ENCODE data around the gene ATMIN. TPM values are rescaled to one million over a fixed set of nuclear protein-coding genes. Genes with fewer than 3 reads are reported as not detected.
A peak's percentile ranks its signal among the peaks of the same experiment; 100 is the strongest.

Gene ATMIN
- total and polyA plus RNA-seq, 2 of the 13 experiments (the other 11 are each of a cell fraction or from before 2014, with no cell fraction given), result 34.6 to 60.4 TPM

DNA sequence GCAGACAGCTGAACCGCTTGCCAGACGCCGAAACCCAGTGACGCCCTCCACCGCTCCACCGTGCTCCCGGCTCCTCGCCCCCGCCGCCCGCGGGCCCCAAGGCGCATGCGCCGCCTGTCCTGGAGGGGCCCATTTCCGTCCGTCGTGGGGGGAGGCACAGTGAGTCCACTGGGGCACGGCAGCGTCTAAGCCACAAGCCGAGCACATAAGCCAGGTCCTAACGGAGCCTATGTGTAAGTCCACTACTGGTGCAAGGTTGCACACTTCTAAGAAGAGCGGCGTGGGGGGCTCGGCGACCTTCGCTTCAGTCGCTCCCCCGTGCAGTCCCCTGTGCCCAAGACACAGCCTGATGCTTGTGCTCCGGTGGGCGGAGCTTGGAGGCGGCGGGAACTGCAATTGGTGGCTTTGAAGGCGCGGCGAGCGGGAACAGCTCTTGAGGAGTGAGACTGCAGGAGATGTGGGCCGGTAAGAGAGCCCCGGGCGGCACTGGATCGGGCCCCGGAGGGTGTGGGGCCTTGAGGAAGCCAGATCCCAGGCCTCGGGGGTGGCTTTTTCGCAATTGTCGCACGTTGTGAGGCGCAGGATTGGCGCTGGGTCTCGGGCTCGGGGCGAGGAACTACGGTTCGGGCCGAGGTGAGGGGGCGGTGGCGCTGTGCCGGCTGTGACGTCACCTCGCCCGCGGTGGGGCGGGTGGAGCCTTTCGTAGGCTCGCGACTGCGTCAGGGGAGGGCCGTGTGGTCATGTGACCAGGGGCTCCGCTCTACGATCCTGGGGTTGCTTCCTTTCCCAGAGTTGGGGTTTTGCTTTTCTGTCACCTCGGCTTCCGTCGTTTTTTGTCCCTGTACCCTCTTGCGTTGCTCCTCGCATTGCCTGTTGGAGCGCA, 28.6 kb upstream of the ATMIN start, which contains the start of the genes CENPN and CMC2 (continued):
- TF ChIP-seq, protein P1, sequence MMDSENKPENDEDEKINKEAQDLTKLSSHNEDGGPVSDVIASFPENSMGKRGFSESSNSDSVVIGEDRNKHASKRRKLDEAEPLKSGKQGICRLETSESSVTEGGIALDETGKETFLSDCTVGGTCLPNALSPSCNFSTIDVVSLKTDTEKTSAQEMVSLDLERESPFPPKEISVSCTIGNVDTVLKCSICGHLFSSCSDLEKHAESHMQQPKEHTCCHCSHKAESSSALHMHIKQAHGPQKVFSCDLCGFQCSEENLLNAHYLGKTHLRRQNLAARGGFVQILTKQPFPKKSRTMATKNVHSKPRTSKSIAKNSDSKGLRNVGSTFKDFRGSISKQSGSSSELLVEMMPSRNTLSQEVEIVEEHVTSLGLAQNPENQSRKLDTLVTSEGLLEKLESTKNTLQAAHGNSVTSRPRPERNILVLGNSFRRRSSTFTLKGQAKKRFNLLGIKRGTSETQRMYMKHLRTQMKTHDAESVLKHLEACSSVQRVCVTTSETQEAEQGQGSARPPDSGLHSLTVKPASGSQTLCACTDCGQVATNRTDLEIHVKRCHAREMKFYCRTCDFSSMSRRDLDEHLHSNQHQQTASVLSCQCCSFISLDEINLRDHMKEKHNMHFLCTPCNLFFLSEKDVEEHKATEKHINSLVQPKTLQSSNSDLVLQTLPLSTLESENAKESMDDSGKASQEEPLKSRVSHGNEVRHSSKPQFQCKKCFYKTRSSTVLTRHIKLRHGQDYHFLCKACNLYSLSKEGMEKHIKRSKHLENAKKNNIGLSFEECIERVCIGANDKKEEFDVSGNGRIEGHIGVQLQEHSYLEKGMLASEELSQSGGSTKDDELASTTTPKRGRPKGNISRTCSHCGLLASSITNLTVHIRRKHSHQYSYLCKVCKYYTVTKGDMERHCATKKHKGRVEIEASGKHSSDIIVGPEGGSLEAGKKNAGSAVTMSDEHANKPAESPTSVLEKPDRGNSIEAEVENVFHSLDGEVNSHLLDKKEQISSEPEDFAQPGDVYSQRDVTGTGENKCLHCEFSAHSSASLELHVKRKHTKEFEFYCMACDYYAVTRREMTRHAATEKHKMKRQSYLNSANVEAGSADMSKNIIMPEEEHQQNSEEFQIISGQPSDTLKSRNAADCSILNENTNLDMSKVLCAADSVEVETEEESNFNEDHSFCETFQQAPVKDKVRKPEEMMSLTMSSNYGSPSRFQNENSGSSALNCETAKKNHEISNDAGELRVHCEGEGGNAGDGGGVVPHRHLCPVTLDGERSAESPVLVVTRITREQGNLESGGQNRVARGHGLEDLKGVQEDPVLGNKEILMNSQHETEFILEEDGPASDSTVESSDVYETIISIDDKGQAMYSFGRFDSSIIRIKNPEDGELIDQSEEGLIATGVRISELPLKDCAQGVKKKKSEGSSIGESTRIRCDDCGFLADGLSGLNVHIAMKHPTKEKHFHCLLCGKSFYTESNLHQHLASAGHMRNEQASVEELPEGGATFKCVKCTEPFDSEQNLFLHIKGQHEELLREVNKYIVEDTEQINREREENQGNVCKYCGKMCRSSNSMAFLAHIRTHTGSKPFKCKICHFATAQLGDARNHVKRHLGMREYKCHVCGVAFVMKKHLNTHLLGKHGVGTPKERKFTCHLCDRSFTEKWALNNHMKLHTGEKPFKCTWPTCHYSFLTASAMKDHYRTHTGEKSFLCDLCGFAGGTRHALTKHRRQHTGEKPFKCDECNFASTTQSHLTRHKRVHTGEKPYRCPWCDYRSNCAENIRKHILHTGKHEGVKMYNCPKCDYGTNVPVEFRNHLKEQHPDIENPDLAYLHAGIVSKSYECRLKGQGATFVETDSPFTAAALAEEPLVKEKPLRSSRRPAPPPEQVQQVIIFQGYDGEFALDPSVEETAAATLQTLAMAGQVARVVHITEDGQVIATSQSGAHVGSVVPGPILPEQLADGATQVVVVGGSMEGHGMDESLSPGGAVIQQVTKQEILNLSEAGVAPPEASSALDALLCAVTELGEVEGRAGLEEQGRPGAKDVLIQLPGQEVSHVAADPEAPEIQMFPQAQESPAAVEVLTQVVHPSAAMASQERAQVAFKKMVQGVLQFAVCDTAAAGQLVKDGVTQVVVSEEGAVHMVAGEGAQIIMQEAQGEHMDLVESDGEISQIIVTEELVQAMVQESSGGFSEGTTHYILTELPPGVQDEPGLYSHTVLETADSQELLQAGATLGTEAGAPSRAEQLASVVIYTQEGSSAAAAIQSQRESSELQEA (CRISPR knock-in tag; IDR thresholded peaks at IDR 0.05; ENCODE audit: not compliant biosample characterization), result peak; percentile 52
- TF ChIP-seq SNRNP70 (IDR thresholded peaks at IDR 0.05; ENCODE audit: low read depth, low read length) (no peak), REL (CRISPR knock-in tag; conservative IDR thresholded peaks at IDR 0.05) (peak; percentile 96; the same call in 1 of the 2 replicates), JUN (CRISPR knock-in tag; IDR thresholded peaks at IDR 0.05) (peak; percentile 80), ZNF660 (CRISPR knock-in tag; IDR thresholded peaks at IDR 0.05; ENCODE audit: borderline replicate concordance, low read depth) (0 out of 2 replicates have a peak, but pooled peaks have one; percentile 41), ZNF34 (CRISPR knock-in tag; IDR thresholded peaks at IDR 0.05; ENCODE audit: borderline replicate concordance) (peak; percentile 99), KMT2B (CRISPR knock-in tag; IDR thresholded peaks at IDR 0.05) (peak; percentile 85), NFE2L1 (CRISPR knock-in tag; IDR thresholded peaks at IDR 0.05; ENCODE audit: borderline replicate concordance) (peak; percentile 36; the same call in 1 of the 2 replicates), ZNF674 (CRISPR knock-in tag; IDR thresholded peaks at IDR 0.05; ENCODE audit: low read depth) (0 out of 2 replicates have a peak, but pooled peaks have one; percentile 22), HDAC1 (CRISPR knock-in tag; IDR thresholded peaks at IDR 0.05) (peak; percentile 97), ZSCAN22 (CRISPR knock-in tag; IDR thresholded peaks at IDR 0.05) (0 out of 2 replicates have a peak, but pooled peaks have one; percentile 9), NONO (IDR thresholded peaks at IDR 0.05) (peak; percentile 97; the same call in 1 of the 2 replicates), NONO (CRISPR knock-in tag; conservative IDR thresholded peaks at IDR 0.05) (peak; percentile 94)
- TF ChIP-seq, protein P2, sequence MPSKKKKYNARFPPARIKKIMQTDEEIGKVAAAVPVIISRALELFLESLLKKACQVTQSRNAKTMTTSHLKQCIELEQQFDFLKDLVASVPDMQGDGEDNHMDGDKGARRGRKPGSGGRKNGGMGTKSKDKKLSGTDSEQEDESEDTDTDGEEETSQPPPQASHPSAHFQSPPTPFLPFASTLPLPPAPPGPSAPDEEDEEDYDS (CRISPR knock-in tag; IDR thresholded peaks at IDR 0.05), result peak; percentile 82
- TF ChIP-seq, protein P3, sequence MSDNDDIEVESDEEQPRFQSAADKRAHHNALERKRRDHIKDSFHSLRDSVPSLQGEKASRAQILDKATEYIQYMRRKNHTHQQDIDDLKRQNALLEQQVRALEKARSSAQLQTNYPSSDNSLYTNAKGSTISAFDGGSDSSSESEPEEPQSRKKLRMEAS (IDR thresholded peaks at IDR 0.05), result peak; percentile 88
- TF ChIP-seq, protein P4, sequence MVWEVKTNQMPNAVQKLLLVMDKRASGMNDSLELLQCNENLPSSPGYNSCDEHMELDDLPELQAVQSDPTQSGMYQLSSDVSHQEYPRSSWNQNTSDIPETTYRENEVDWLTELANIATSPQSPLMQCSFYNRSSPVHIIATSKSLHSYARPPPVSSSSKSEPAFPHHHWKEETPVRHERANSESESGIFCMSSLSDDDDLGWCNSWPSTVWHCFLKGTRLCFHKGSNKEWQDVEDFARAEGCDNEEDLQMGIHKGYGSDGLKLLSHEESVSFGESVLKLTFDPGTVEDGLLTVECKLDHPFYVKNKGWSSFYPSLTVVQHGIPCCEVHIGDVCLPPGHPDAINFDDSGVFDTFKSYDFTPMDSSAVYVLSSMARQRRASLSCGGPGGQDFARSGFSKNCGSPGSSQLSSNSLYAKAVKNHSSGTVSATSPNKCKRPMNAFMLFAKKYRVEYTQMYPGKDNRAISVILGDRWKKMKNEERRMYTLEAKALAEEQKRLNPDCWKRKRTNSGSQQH (CRISPR knock-in tag; IDR thresholded peaks at IDR 0.05; ENCODE audit: low read depth), result peak; percentile 65
- TF ChIP-seq, protein P5, sequence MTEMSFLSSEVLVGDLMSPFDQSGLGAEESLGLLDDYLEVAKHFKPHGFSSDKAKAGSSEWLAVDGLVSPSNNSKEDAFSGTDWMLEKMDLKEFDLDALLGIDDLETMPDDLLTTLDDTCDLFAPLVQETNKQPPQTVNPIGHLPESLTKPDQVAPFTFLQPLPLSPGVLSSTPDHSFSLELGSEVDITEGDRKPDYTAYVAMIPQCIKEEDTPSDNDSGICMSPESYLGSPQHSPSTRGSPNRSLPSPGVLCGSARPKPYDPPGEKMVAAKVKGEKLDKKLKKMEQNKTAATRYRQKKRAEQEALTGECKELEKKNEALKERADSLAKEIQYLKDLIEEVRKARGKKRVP (CRISPR knock-in tag; IDR thresholded peaks at IDR 0.05), result peak in 1 of 2 experiments; percentile 79; a peak in 2 of 4 replicates
